Gastrocnemius medialis (tissue), 4 donors: Measurements from ENCODE around the gene CLIP2. TPM values are rescaled to one million over a fixed set of nuclear protein-coding genes. Genes with fewer than 3 reads are reported as not detected.
A peak's percentile ranks its signal among the peaks of the same experiment; 100 is the strongest.

Experiments used
- ATAC-seq, 2 donors: fragments of 150-250 bp; one replicate each; pipeline ENCODE4 v1.9.1; 2016
- DNase-seq, 2 donors: peaks; one replicate each; pipeline ENCODE4 v3.0.0-alpha.2; 2019
- H3K27ac ChIP-seq, 4 donors: fragments of 200-600 bp; sonication (generic); 1 replicate in 1 of 4; 2 replicates in 3 of 4; pipeline ENCODE4 v1.5.1; 2016 to 2018; ENCODE audit warnings: mild to moderate bottlenecking in 2 of 4, moderate library complexity in 1 of 4
- H3K27me3 ChIP-seq, 3 donors: fragments of 200-600 bp; sonication (generic) in 2 of 3; 1 replicate in 1 of 3; 2 replicates in 2 of 3; pipeline versions ENCODE4 v1.5.1 to v1.6.0; 2016 to 2019; ENCODE audit warnings: mild to moderate bottlenecking in 1 of 3, moderate library complexity in 1 of 3
- H3K36me3 ChIP-seq, 2 donors: fragments of 200-600 bp; sonication (generic) in 1 of 2; one replicate each; pipeline ENCODE4 v1.5.1; 2017 to 2018
- H3K4me1 ChIP-seq, 2 donors: fragments of 200-600 bp; sonication (generic) in 1 of 2; one replicate each; pipeline ENCODE4 v1.5.1; 2016 to 2017; ENCODE audit warnings: mild to moderate bottlenecking in 2 of 2
- H3K4me3 ChIP-seq, 4 donors: fragments of 200-600 bp; sonication (generic) in 3 of 4; 1 replicate in 1 of 4; 2 replicates in 3 of 4; pipeline ENCODE4 v1.5.1; 2016 to 2019; ENCODE audit warnings: mild to moderate bottlenecking in 2 of 4
- H3K9me3 ChIP-seq, 3 donors: fragments of 200-600 bp; sonication (generic) in 2 of 3; 1 replicate in 1 of 3; 2 replicates in 2 of 3; pipeline ENCODE4 v1.5.1; 2016 to 2019
- POLR2A ChIP-seq, 2 donors: fragments of 450-650 bp; IDR thresholded peaks; one replicate each; pipeline ENCODE4 v1.6.1; 2017; ENCODE audit warnings: antibody characterized with exemption in 2 of 2, mild to moderate bottlenecking in 2 of 2, moderate library complexity in 2 of 2
- in situ Hi-C, 4 donors: fragments of 200-750 bp; cut with MboI; loops; one replicate each; pipeline versions ENCODE4 v1.15.0 to v1.8.0; 2017; ENCODE audit warnings: low sequenced_read_pairs in 4 of 4
- intact Hi-C: fragments of 100-400 bp; cut with DNase I; formaldehyde crosslinking; loops from one replicate; pipeline ENCODE4 v1.15.1; 2023; ENCODE audit warnings: low total_unique reads
- total RNA-seq, 4 donors: library from RNA; depleted of rRNA; stranded (reverse); fragments of >200 nt; gene quantifications; one replicate each; pipeline versions ENCODE4 v1.1.0 to v1.2.3, GENCODE V29; 2016
- TF ChIP-seq, protein P1 (sequence below), 5 experiments: fragments of 450-650 bp in 3 of 5; fragments of 200-600 bp in 2 of 5; sonication (generic) in 2 of 5; IDR thresholded peaks in 4 of 5; conservative IDR thresholded peaks in 1 of 5; 1 replicate in 4 of 5; 2 replicates in 1 of 5; pipeline ENCODE4 v1.5.1; 2016 to 2019; ENCODE audit warnings: antibody characterized with exemption in 5 of 5, mild to moderate bottlenecking in 3 of 5, moderate library complexity in 3 of 5

Gene CLIP2
- total RNA-seq, 4 donors from 2014 or later, result 2.0 to 10.0 (median 4.2) TPM

DNA sequence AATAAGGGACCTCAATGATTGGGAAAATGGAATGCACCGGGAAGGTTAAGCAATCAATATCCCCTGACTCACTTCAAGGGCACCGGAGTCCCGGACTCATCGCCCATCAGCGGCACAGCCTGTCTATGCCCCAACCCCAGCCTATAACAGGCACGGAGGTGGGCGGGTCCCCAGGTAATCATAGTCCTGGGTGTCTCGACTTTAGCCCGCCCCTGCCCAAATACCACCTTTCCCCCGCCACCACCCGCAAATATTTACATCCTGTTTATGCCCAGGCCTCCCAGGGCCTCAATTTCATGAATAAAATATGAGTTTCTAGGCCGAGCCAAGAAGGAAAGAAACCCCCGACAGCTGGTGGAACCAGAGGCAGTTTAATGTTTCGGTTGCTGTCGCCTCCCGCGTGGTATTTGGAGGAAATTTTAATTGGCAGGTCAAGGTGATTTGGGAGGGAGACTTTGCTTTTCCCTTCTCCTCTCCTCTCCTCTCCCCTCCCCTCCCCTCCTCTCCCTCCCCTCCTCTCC, 19.4 kb upstream of the CLIP2 start:
- ATAC-seq, result peak in 1 of 2 donors; percentile 41
- H3K36me3 ChIP-seq, result no peaks in the 10 kb centered on the region
- H3K27me3 ChIP-seq, result no peaks in the 10 kb centered on the region
- in situ Hi-C loops (no loop called here), intact Hi-C loops (loop anchor here (1.0 kb wide), 1 partner anchor 19 kb away; the partner anchor contains the start of gene CLIP2)
- peak overlapping the region in 2 of 4 donors; percentile 34 to 55 for H3K27ac ChIP-seq
- peak overlapping the region; percentile 57 to 68 (median 62) for H3K4me3 ChIP-seq
- DNase-seq, result peak in 1 of 2 donors; percentile 15
- TF ChIP-seq POLR2A (IDR thresholded peaks at IDR 0.05), result no peak
- TF ChIP-seq, protein P1, sequence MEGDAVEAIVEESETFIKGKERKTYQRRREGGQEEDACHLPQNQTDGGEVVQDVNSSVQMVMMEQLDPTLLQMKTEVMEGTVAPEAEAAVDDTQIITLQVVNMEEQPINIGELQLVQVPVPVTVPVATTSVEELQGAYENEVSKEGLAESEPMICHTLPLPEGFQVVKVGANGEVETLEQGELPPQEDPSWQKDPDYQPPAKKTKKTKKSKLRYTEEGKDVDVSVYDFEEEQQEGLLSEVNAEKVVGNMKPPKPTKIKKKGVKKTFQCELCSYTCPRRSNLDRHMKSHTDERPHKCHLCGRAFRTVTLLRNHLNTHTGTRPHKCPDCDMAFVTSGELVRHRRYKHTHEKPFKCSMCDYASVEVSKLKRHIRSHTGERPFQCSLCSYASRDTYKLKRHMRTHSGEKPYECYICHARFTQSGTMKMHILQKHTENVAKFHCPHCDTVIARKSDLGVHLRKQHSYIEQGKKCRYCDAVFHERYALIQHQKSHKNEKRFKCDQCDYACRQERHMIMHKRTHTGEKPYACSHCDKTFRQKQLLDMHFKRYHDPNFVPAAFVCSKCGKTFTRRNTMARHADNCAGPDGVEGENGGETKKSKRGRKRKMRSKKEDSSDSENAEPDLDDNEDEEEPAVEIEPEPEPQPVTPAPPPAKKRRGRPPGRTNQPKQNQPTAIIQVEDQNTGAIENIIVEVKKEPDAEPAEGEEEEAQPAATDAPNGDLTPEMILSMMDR (IDR thresholded peaks at IDR 0.05 in 4 of 5, conservative IDR thresholded peaks at IDR 0.05 in 1 of 5), result no peak
- H3K9me3 ChIP-seq, result no peaks in the 10 kb centered on the region
- H3K4me1 ChIP-seq, result peaks cover 0 to 5% of the 10 kb centered on the region in 2 donors

DNA sequence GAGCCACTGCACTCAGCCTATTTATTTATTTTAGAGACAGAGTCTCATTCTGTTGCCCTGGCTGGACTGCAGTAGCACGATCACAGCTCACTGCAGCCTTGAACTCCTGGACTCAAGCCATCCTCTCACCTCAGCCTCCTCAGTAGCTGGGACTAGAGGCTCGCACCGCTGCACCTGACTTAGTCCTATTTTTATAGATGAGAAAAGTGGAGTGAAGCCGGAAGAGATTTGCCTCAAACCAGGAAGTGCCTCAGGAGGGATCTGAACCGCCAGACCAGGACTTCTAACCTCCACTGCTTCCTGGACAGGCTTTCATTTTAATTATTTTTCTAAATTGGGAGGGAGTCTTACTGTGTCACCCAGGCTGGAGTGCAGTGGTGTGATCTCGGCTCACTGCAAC, 17.5 kb upstream of the CLIP2 start:
- Histone ChIP-seq H3K4me1 (peaks cover 0 to 5% of the 10 kb centered on the region in 2 donors), H3K4me3 (peak overlapping the region in 2 of 4 donors; percentile 3 to 13), H3K9me3 (no peaks in the 10 kb centered on the region), H3K27ac (peak overlapping the region; percentile 67 to 77 (median 74)), H3K36me3 (no peaks in the 10 kb centered on the region), H3K27me3 (no peaks in the 10 kb centered on the region)
- TF ChIP-seq POLR2A (IDR thresholded peaks at IDR 0.05), result no peak
- TF ChIP-seq, protein P1 (IDR thresholded peaks at IDR 0.05 in 4 of 5, conservative IDR thresholded peaks at IDR 0.05 in 1 of 5), result no peak
- in situ Hi-C loops, result no loop called here
- DNase-seq (no peak), ATAC-seq (no peak)
- intact Hi-C loops, result no loop called here

DNA sequence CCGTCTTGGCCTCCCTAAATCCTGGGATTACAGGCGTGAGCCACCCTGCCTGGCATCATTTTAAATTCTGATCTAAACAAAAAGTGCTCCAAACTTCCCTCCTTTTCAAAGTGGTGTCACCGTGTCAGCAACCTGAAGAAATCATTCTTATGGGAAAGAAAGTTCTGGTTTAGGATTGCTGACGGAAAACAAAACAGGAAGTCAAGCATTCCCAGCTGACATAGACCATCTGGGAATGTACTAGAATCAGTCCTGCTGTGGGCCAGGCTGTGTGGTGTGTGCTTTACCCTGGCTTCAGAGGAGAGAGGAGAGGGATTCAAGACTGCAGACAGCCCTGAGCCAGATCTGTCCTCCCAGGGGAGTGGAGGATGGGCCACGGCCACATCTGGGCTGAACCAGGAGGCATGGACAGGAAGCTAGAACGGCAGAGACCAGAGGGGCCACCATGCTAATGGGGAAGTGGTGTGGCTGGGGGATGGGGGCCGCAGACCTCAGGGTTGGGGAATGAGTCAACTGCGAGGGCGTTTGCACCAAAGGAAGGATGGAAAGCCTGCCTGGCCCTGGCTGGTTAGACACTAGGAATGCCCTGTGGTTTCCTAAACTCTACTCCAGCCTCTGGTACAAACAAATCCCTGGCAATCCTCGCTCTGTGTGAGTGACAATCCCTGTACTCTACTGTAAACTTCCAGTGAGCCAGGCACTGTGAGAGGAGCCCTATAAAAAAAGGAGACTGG, 16.7 kb upstream of the CLIP2 start:
- H3K9me3 ChIP-seq, result no peaks in the 10 kb centered on the region
- in situ Hi-C loops, result no loop called here
- peak overlapping the region in 2 of 4 donors; percentile 3 to 13 for H3K4me3 ChIP-seq
- peak in 1 of 2 donors; percentile 23 for TF ChIP-seq POLR2A (IDR thresholded peaks at IDR 0.05)
- TF ChIP-seq, protein P1 (IDR thresholded peaks at IDR 0.05 in 4 of 5, conservative IDR thresholded peaks at IDR 0.05 in 1 of 5), result no peak
- ATAC-seq, result peak; percentile 58 to 61
- H3K4me1 ChIP-seq, result peaks cover 0 to 5% of the 10 kb centered on the region in 2 donors
- intact Hi-C loops, result no loop called here
- H3K27ac ChIP-seq, result peak overlapping the region; percentile 67 to 77 (median 74)
- H3K36me3 ChIP-seq, result no peaks in the 10 kb centered on the region
- H3K27me3 ChIP-seq, result no peaks in the 10 kb centered on the region
- DNase-seq, result peak; percentile 32 to 57

DNA sequence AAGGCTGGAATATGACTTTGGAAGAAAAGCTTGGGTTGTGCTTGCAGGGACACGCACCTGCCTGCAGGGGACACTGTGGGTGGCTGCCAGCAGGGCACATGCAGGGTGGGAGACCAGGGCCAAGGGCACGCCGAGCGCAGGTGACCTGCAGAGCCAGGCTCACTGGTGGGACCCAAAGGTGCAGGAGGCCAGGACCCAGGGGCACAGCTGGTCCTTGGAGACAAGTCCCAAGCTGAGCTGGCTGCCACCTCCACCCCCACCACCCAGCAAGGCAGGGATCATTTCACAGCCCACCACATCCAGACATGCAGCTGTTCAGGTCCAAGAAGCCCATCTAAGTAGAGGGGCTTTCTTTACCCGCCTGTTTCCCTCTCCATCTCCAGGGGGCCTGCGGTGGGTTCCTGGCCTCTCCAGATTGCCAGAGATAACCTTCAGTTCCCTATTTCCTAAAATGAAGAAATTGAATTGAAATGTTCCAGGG, 13.8 kb upstream of the CLIP2 start:
- intact Hi-C loops, result no loop called here
- DNase-seq, result no peak
- Histone ChIP-seq H3K9me3 (no peaks in the 10 kb centered on the region), H3K4me3 (no peak overlapping the region), H3K4me1 (peaks cover 0 to 5% of the 10 kb centered on the region in 2 donors), H3K36me3 (no peaks in the 10 kb centered on the region), H3K27me3 (no peaks in the 10 kb centered on the region), H3K27ac (no peak overlapping the region)
- no peak for ATAC-seq
- in situ Hi-C loops, result no loop called here
- TF ChIP-seq, protein P1 (IDR thresholded peaks at IDR 0.05 in 4 of 5, conservative IDR thresholded peaks at IDR 0.05 in 1 of 5), result peak in 2 of 5 experiments; percentile 9 to 26
- TF ChIP-seq POLR2A (IDR thresholded peaks at IDR 0.05), result no peak
